Activated CD8-positive, alpha-beta memory T cell treated with anti-CD3 and anti-CD28 coated beads, Interleukin-2, amount 50 U/mL, for 4 hours (primary cell): ENCODE data around the gene PLXNB2.

Experiments
- DNase-seq: peaks from one replicate; pipeline ENCODE4 v3.0.0-alpha.2; 2020

PLXNB2 gene

GRCh38 chr22:50249341-50250248, 57.9 kb downstream of the PLXNB2 start:
- DNase-seq, result no peak

DNA sequence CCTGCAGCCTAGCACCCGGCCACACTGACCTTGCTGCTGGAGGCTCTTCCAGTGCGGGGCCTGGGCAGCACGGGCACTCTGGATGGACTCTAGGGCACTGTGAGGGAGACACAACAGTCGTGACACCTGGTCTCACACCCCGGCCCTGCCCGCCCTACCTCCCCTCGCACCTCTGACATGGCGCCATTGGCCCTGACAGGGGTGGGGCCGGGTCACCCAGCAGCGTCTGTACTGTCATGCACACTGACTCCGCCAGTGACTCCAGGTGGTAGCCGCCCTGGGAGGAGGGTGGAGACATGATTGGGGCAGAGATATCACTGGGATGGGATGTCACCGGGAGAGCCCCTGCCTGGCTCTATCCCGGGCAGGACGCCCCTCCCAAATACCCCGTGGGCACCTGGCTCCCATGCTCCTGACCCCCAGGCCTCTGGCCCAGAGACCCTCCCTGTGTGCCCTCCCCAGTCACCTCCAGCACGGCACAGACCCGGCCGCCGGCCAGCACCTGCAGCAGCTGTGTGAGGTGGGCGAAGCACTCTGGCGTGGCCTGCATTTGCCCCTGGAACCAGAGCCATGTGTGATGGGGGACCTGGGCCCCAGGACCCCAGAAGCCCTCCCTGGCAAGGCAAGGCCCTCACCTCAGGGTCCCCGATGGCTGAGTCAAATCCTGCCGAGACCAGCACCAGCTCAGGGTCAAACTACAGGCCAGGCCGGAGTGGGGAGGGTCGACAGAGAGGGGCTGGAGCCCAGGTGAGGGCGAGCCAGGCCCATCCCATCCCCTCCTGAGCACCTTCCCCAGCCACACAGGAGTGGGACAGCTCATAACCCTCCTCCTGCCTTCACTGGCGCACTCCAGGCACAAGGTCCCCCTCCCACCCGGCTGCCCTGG, 59.0 kb downstream of the PLXNB2 start:
- no peak for DNase-seq

GRCh38 chr22:50247748-50248147, 59.7 kb downstream of the PLXNB2 start:
- no peak for DNase-seq

GRCh38 chr22:50246242-50247175, 60.9 kb downstream of the PLXNB2 start:
- DNase-seq, result no peak

DNA sequence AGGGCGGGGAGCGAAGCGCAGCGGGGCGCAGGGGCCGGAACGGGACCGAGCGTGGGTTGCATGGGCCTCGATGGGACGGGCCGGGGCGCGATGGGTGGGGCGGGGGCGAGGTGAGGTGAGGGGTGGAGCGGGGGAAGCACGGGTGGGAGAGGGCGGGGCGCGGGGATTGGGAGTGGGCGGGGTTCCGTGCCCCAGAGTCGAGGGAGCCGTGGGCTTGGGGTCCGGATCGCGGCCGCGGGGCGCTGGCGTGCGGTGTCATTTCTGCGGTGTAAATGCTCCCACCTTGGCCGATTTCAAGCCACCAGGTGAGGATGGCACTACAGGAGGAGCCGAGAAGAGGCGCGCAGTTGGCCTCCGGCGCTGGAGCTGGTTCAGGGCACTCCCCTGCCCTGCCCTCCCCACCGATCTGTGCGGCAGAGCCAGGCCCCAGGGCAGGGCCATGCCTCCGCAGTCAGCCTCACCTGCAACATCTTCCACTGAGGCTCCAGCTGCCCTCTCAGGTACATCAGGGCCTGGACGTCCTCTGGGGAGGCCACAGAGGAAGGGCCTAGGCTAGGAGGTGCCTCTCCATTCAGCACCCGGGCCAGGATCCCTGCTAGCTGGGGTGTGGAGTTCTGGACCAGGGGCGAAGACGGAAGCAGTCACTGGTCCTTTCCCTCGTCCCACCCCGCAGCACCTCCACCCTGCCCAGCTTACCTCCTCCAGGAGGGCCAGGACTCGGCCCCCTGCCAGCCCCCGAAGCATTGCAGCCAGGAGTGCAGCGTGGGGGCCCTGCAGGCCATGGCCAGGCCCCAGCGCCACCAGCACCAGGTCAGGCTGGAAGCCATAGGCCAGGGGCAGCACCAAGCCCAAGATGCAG, 62.0 kb downstream of the PLXNB2 start:
- DNase-seq, result no peak

DNA sequence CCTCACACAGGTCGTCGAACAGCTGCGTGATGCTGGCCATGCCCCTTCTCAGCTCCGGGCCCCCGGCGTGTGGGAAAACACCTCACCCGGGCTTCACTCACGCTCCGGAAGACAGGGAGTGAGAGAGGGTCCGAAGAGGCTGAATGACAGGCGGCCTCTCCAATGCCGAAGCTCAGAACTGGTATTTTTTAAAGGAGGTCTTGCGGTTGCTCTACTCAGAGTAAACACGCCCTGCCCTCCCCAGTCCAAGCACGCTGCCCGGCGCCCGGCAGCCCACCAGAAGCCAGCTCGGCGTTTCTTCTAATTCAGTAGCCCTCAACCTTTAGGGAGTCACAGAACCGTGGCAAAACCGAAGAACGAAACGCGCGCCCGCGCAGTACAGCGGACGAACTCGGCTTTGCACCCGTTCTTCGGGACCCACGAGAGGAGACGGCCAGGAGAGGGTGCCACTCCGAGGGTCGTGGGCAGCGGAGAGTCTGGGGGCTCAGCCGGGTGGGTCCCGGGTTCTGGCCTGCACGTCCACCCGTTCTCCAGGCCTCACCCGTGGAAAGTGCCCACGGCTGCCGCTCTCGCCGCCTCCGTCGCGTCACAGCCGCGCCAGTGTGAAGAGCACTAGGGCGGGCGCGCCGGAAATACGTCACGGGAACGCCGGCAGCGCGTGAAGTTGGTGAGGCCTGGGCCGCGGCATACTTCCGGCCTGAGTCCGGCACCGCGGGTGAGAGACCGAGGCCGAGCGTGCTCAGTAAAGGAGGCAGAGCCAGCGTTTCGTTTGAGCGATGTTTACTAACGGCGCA, 62.8 kb downstream of the PLXNB2 start, which contains the start of gene TUBGCP6:
Gene TUBGCP6 (minus strand): TSS at position 604 of the 794 bp plus-strand sequence. CDS start 564 bp downstream, at position 40.
- DNase-seq, result peak; percentile 94

DNA sequence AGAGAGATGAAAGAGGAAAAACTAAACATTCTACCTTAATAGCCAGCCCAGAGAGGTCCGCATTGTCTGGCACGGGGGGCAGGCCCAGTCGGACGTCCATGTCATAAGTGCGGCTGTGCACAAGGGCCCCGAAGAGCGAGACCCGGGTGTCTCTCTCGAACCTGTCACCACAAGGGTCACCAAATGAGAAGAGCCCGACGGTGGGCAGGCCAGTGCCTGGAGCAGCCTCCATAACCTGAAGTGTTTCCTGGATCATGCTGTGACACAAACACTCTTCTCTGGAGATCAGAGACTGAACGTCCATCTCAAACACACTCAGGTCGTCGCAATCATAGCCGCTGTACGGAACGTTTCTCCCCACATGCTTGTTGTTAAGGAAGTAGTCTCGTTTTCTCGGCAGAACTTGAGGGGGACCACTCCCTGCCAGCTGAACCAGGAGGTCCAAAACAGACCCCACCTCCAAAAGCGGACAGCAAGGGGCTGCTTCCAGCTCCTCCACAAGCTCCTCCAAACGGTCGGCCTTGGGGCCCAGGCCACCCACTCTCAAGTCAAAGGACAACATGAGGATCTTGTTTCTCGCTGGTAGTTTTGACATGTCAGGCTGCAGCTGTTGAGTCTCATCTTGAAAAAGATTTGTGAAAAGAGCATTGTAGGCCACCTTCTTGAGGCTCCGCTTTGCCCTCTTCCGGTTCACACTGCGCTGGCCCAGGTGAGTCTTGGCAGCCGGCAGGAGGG, 63.6 kb downstream of the PLXNB2 start:
- DNase-seq, result no peak

GRCh38 chr22:50242406-50242949, 65.0 kb downstream of the PLXNB2 start:
- DNase-seq, result no peak

DNA sequence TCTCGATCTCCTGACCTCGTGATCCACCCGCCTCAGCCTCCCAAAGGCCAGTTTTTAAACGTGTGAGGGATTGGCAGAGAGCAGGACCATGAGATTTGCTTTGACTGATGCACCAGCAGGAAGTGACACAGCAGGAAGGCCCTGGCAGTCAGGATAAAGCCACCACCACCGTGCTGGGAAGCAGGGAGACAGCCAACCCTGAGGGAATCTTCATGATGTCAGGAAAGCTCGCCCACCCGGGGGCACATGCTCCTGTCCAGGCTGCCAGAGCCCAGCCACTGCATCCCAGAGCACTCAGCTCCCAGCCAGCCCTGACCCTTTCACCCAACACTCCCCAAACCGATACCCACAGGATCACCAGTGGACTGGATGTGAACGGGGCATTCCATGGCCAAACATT, 68.7 kb downstream of the PLXNB2 start:
- DNase-seq, result no peak

DNA sequence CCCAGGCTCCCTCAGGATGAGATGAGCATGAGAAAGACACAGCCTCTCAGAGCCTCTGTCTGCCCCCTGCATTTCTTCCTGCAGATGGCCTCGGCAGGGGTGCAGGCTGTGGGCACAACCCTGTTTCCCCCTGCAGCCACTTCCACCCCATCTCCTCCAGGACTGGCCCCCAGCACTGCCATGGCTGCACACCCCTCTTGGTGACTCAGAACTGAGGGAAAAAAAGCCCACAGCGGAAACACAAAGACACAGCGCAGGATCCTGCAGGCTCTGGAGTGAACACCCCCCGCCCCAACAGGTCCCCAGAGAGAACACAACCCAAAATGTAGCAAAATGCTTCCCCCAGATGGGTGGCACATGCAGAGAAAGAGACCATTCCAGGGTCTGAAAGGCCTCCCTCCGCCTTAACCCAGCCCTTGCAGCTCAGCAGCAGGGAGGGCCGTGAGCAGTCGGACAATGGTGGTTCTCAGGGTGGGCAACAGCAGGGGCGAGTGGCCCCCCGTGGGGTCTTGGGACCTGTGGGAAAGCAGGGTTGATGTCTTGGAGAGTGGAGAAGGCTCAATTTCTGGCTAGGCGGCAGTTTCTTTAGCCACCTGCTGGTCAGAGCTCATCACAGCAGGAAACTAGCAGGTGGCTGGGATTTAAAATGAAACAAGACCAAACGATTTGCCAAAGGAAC, 70.6 kb downstream of the PLXNB2 start:
- no peak for DNase-seq

DNA sequence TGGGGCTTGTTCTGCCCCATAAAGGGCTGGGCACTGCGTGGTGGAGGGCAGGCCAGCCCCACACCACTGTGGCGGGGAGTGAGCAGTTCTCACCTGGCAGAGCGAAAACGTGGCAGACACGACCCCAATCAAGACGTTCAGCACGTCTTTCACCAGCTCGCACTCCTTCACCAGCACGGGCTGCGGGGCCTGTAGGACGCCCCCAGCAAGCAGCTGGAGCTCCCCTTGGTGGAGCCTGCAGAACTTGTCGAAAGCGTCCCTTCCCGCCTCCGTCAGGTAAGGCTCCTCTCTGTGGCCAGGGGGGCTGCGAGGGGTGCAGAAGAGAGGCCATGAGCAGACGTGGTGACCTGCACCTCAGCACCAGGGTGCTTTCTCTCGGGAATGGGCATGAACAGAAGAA, 74.2 kb downstream of the PLXNB2 start:
- DNase-seq, result no peak

- no peak for DNase-seq
These were observed 74.8 kb downstream of the PLXNB2 start for GRCh38 chr22:50232481-50233151.

GRCh38 chr22:50229370-50229769, 78.1 kb downstream of the PLXNB2 start:
- DNase-seq, result no peak

- no peak for DNase-seq
These were observed 79.1 kb downstream of the PLXNB2 start for GRCh38 chr22:50228366-50228765.

GRCh38 chr22:50227579-50228215, 79.7 kb downstream of the PLXNB2 start:
- no peak for DNase-seq

DNA sequence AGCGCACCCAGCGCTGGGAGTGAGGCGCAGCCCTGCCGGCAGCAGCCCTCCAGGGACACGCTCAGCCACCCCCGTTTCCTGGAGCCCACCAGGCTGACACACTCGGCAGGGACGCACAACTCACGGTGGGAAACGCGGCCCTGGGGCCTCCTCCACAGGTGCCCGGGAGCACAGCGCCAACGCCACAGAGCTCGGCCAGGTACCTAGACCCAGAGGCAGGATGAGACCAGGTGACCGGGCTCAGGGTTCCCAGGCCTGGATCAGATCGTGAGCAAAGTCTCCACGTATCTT, 80.6 kb downstream of the PLXNB2 start:
- DNase-seq, result no peak

- DNase-seq, result no peak
These were observed 81.2 kb downstream of the PLXNB2 start for GRCh38 chr22:50226063-50226874.
